Stimulated activated CD4-positive, alpha-beta T cell treated with anti-CD3 and anti-CD28 coated beads, Interleukin-12 subunit alpha, Interleukin-12 subunit beta, amount 100 ng/mL, for 24 hours (primary cell): ENCODE data around the gene UST.
"Not testable (repeated sequence)": the region's sequence is repeated elsewhere in the genome, so short reads cannot be mapped to it uniquely, and the experiment has no call there.

Experiments
- DNase-seq, 2 experiments: peaks; one replicate each; pipeline ENCODE4 v3.0.0-alpha.2; 2020; ENCODE audit warnings: low read depth in 2 of 2

Gene UST

DNA sequence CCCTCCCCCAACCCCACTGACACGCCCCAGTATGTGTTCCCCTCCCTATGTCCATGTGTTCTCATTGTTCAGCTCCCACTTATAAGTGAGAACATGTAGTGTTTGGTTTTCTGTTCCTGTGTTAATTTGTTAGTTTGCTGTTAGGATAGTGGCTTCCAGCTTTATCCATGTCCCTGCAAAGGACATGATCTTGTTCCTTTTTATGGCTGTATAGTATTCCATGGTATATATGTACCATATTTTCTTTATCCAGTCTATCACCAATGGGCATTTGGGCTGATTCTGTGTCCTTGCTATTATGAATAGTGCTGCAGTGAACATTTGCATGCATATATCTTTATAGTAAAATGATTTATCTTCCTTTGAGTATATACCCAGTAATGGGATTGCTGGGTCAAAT is 259.4 kb downstream of the UST start:
- DNase-seq: not testable (repeated sequence)

DNA sequence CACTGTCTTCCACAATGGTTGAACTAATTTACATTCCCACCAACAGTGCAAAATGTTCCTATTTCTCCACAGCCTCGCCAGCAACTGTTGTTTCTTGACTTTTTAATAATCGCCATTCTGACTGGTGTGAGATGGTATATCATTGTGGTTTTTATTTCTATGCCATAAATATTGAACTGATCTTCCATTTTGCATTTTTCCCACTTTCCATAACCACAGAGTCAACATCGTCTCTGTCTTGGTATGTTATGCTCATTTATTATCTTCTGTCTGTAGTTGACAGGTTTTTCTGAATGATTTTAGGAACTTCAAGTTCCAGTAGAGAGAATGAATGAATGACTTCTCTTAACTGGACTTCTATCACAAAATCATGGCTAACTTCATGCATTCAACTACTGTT is 259.8 kb downstream of the UST start:
- DNase-seq: no peak

DNA sequence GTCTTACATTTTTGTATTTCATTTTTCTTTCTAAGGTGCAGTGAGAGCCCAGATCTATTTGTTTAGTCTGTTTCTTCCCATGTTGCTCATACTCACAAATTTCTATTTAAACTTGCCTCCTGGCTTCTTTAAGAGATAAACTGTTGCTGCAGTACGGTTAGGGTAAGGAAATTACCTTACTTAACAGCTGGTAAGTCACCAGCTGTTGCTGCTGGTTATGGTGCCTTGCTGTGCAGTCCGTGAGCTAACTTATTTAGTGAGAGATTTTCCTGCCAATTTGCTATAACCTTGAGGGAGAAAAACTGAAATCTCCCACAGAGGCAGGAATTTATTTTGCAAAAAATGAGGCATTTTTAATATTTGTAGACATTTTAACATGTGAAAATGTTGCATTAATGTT is 261.0 kb downstream of the UST start:
- no peak for DNase-seq

DNA sequence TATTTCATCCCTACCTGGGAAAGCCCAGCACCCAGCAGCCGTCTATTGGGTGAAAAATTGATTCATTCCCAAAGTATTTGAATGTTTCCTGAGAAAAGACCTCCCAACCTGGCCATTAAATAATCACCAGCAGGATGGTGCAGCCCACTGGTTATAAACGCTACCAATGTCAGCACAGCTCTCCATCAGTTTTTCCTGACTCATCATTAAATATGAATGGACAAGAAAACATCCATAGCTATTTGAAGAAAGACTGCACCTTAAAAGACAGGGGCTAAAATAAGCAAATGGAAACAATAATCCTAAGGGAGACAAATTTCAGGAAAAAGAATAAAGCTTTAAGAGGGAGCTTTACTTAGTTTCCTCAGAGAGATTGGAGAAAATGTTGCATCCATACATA is 261.9 kb downstream of the UST start:
- DNase-seq: no peak

DNA sequence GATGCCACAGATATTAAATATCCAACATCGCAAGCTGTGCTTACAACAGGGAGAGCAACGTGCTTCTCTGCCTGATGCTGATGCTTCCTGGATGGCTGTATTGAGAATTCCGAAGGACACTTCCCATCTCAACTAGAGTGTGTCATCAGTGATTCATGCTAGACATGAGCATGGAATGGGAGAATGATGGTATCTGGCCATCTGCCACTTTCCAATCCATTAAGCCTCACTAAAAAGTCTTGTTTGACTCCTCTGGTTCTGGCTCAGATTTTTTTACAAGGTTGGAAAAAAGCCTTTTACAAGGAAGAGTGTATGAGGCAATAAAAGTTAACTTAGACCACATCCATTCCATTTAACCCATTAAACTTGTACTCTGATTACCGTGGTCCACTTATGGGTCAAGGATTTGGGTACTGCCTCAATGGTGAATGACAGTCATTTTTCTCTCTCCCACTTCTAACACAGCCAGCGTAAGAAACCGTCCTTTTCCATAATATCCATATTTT is 265.3 kb downstream of the UST start:
- DNase-seq: no peak

DNA sequence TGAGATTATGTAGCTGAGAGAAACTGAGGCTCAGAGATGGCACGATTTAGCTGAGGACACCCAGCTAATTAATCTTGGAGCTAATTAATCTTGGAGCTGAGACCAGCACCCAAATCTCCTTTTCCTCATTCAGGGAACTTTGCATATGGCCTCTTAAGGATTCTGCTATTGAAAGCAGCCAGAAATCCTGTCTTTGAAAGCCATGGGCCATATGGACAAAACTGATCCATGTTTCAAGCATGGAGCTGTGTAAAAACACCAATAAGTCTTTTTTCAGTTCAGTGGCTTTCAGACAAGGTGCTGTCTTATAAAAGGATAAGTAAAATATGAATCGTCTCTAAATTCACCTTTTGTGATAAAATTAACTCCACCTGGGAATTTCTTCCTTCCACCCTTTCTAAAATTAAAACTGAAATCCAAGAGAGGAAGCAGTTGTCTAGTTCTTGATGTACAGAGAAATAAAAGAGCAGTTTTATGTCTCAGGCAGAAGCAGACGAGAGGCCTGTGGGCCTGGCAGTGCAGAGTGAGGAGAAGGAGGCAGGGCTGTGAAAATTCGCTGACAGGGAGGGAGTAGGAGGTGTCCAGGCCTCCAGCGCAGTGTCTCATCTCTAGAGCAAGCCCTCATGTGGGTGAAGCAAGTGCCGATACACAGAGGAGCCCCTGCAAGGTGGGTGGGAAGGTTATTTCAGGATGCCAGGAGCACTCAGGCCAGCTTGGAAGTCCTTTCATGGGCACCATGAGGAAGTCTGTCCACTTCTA is 266.9 kb downstream of the UST start:
- DNase-seq: no peak

DNA sequence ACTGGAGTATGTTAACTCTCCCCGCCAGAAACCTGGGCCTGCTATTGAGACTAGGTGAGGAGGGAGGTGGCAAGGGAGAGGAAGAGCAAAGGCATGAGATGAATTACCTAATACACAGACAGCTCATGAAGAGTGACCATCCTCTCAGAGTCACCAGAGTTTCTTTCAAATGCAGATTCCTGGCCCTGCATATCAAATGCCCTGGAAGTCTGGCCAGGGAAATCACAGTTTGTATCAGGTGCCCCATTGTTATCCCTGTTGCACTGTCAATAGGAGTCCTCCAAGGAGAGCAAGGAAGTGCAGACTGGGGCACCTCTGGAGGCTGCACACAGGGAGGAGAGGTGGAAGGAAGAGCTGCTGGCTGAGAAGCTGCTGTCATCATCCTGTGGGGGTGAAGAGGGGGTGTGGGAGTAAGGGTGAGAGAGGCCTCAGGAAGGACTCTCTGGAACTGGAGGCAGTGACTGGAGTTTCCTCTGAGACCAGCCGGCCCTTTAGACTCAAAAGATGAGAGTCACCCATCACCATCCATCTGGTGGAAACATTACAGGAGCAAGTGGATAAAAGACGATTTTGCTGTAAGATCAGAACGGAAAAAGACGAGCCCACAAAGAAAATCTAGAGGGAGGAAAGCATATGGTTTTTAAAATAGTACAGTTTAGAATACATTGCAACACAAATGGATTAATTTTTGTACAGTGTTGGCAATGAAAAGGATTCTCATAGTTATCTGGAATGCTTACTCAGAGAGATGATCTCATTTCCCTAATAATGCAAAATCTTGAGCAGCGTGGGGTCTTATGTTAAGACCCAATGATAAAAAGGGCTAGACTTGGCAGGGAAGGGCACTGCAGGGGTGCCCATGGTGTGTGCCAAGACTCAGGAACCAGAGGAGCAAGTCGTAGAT is 268.1 kb downstream of the UST start:
- no peak for DNase-seq

DNA sequence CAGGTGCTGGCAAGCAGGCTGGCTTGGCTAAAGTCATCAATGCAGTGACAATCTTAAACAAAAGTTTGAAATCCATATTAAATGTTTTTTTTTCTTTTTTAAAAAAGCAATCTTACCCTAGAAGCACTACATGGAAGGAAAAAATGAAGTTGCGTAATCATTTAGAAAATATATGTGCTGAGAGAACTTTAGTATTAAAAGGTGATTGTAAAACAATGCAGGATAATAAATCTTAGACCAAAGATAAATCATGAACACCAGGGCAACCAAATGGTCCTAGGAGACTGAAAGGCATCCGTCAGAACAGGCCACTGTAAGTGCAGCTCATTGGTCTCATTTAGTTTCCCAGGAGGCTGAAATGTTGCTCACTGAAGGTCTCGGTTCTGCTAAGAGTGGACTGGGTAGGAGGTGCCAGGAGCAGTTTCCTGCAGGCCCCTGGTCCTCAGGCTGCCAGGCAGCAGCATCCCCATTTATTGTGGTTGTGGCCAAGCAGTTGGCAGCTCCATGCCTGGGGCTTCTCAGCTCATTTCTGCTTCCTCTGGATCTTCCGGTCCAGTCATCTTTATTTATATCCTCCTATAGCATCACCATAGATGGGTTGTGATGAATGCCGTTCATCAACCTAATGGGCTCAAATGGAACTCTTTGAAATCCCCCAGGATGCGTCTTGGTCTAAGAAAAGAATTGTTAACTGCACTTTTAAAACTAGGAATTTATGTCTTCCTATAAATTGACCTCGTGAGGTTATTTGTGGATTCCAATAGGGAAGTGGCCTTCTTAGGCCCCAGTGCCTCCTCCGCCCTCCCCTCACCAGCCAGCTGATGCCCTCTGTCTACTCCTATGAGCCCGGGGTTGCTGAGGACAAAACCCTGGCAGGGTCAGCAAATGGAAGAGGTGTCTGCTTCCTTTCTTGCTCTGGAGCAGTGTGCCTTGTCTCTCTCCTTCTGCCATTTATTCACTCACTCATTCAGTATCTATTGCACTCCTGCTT is 269.0 kb downstream of the UST start:
- DNase-seq: no peak

DNA sequence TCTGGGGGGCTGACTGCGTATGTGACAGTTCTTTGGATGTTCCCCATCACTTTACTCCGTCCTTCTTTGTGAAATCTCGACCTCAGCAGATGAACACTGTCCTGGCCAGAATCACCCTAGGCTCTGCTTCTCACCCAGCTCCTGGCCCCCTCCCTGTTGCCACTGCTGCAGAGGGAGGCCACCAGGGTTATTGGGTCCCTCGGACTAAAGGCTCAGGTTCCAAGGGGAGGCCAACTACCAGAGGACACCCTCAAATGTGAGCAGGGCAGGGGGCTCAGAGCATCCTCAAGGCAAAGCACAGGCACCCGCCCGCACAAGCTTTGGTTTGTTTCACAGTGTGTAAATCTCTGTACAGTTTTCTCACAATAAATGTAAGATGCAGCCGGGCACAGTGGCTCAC is 269.9 kb downstream of the UST start:
- no peak for DNase-seq

DNA sequence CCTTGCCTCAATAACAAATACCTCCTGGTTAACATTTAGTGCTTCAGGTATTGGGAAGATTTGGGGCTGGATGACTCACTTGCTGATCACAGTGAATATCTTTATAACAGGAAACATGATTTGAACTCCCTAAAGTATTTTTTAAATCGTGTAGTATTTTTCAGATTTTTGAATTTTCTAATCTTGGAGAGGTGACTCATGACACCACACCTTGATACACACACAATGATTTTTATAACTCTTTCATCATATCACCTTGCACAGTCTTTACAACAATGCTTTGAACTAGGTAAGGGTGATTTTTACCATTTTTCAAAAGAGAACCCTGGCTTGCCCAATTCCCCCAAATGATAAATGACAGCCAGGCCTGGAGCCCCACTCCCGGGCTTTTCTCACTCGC is 273.5 kb downstream of the UST start:
- DNase-seq: no peak

DNA sequence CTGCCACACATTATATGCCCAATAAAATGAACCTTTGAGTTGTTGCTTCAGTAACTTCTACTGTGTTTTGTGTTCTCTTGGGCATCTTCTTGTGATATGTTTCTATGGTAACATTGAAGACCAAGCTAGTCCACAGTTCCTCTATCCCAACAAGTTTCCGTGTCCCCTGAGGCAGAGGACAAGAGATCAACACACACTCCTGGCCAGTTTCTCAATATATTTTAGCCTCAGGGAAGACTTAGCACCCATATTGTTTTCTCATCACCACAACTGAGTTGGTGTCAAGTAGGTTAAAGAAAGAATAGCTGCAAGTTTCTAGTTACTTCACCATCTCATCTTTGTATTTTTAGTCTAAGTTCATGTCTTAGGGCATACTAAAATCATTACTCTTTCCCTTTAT is 277.5 kb downstream of the UST start:
- no peak for DNase-seq

DNA sequence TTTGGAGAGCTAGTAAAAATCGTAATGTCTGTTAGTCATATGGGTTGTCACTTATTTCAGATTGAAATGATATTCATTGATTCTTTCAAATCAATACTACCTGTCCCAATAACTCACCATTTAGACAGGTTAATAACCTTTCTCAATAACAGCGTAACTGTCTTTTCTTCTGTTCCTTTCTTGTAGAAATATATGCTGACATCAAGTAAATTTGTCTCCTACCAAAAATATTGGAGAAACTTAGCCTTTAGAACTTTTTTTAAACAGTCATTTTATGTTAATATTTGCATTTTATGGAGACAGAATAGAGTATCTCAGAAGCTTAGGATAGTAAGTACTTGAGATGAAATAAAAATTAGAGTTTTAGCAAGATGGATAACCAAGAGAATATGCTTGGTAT is 278.2 kb downstream of the UST start:
- DNase-seq: no peak

DNA sequence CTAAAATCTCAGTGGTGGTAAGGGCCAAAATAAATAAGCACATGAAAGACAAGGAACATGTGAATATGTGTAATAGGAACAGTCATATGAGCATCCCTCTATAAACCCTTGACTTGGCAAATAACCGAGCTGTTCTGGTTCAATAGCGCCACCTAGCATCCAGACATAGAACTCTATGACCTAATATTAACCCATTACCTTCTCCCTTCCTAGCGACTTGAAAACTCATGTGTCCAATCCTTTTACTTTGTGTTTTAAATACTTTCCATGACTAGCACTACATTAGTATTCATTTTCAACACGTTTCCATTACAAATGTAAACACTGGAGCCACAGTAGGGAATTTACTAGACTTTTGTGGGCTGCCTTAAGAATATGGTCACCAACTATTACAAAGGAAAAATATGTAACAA is 279.7 kb downstream of the UST start:
- no peak for DNase-seq

DNA sequence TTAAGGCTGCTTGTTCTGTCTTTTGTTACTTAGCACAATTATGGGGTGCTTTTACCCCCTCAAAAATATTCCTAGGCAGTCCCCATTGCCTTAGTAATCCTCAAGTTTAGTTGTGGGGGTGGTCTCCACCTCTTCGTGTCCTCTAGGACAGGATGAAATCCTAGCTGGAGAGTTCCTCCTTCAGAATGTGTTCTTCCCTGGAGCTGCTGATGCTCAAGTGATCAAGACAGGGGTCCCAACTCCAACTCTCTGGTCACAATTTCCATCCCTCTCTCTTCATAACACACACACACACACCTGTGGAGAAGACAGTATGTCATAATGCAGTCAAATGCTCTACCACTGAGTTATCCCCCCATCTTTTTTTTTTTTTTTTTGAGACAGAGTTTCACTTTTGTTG is 280.7 kb downstream of the UST start:
- DNase-seq: no peak

DNA sequence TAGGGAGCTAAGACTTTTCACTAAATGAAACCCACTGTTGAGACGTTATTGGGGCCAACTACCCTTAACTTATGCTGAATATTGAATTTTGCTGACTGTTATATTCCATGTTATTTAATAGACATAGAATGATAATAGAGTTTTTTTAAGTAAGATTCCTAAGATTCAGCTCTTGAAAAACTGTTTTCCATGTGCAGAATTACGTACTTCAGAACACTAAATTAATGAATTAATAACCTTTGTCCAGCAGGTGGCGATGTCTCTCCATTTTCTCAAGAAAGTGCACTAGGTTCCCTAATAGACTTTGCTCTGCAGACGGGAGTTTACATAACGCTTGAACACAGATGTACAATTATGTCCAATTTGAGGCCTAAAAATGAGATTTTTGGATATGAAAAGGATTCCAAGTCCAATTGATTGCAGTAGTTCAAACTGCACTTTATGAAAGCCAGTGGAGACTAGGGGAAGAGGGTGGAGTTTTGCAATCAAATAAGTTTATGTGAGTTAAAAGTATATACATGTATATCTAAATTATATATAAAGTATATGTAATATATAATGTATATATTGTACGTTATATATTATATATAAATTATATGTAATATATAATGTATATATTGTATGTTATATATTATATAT is 282.1 kb downstream of the UST start:
- DNase-seq: peak in 1 of 2 experiments; percentile 51

DNA sequence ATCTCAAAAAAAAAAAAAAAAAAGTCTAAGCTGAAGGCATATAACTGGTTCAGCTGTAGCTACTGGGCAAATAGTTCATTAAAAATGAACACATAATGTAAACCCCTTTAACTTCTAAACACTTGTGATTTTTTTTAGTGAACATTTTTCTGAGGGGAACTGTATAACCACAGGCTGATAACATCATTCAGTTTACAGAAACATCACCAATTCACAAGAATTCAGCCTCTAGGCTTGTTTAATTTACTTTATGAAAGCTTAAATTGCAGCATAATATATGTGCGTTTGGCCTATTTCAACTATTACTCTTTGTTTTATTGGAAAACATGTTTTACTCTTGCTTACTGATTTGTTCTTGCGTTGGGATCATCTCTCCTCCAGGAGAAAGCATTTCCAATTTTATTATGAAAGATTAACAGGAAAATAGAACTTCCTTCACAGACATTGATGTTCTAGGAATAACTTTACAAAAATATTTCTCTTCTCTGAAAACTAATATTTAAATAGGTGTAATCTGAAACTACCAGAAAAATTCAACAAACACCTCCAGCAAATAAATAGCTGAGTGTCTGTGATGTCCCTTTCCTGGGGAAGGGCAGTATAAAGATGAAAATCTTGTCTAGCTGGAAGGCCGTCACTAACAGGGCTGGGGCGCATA is 284.5 kb downstream of the UST start:
- DNase-seq: no peak

DNA sequence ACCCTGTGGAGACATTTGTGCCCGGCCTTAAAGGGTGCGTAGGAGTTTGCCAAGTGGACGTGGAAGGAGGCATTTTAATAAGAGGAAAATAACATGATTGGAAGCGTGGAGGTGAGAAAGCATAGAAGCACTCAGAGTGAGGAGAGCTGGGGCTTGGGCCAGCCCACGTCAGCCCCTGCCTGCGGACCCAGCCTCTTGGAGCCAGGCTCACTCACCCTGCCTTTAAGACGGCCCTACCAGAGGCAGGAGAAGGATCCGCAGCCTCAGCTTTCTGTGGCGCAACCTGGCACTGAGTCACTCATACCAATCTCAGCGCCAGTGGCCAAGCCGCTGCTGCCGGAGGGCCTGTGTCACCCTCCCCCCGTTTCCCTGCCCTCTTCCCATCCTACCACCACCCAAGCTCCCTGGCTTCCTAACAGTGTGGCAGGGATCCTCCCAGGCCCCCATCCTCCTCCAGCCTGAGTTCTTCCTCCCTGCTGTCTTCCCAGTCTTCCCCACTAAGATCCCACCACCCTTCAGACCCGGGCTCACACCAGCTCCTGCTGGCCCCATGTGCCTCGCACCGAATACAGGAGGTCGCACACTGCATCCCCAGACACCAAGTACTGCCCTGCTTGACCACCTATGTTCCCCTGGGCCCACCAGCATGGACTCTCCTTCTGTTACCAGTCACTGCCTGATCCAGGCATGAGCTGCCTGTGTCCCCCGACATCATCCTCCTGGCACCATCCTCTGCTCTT is 285.2 kb downstream of the UST start:
- no peak for DNase-seq

DNA sequence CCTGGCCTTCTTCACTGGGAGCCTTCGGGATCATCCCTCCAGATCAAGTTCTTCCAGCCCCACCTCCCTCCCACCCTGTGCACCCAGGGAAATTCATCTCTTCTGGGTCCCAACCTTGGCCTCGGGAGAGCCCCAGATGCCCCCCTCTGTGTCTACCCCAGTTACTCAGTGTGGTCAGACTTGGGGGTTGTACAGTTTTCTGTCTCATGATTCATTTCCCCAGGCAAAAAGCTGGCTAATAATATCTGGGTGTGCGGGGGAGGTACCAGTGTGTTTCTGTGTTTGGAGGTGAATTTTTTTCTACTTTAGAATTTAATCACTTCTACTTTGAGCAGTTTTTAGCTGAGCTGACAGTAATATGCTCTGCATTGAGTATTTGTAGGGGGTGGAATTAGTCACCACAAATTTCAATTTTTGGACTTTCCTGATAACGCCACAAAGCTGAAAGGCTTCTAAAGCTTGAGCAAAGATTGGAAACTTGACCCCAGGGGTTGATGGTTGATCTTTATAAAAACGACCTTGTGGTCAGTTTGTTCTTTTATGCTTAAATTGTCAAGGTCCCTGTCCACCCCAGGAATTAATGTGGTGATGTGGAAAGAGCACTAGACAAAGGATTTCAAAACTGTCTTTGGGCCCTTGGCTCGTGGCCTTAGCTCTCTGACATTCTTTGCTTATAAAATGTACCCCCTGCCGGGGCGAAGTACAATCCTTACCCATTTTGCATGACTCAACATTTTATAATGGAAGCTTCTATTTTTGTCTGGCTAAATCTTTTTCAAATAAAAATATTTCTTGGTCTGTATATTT is 286.0 kb downstream of the UST start:
- peak in 1 of 2 experiments; percentile 51 for DNase-seq

DNA sequence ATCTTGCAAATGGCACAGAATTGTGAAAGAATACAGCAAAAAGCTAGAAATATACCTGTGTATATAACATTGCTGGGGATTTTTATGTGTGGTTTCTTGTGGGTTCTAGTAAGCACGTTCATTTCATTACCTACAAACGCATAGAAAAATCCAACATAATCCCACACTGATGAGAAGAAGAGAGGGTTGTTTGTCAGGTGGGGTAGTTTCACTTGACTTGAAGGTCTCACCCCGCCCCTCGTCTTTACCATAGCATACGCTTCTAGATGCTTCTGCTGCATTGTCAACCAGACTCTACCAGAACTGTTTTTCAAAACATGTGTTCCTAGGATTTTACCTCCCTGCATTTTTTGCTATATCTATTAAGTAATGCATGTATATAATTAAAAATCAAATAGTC is 286.6 kb downstream of the UST start:
- no peak for DNase-seq
